Neural progenitor cell (in vitro differentiated cells): ENCODE results near the gene COL13A1. TPM values are rescaled to one million over a fixed set of nuclear protein-coding genes. Genes with fewer than 3 reads are reported as not detected.

Experiments used
- DNase-seq: peaks from one replicate; pipeline ENCODE4 v3.0.0-alpha.2; 2016; ENCODE audit warnings: low spot score
- H2AFZ ChIP-seq: fragments of 200-600 bp; sonication (generic); replicated peaks from 2 replicates; pipeline ENCODE4 v1.6.1; 2016; ENCODE audit warnings: antibody characterized with exemption
- H3F3A ChIP-seq: fragments of 200-600 bp; sonication (generic); 2 replicates; pipeline ENCODE4 v1.6.1; 2016; ENCODE audit warnings: antibody characterized with exemption, low read depth
- H3K27ac ChIP-seq: fragments of 200-600 bp; sonication (generic); 2 replicates; pipeline ENCODE4 v1.5.1; 2016; ENCODE audit warnings: mild to moderate bottlenecking
- H3K27me3 ChIP-seq: fragments of 200-600 bp; sonication (generic); 2 replicates; pipeline ENCODE4 v1.6.1; 2016; ENCODE audit warnings: mild to moderate bottlenecking, moderate library complexity
- H3K36me3 ChIP-seq: fragments of 200-600 bp; sonication (generic); 2 replicates; pipeline ENCODE4 v1.5.1; 2016
- H3K4me1 ChIP-seq: fragments of 200-600 bp; sonication (generic); 2 replicates; pipeline ENCODE4 v1.6.1; 2016; ENCODE audit warnings: mixed run types
- H3K4me2 ChIP-seq: fragments of 200-600 bp; sonication (generic); 2 replicates; pipeline ENCODE4 v1.6.1; 2016
- H3K4me3 ChIP-seq: fragments of 200-600 bp; sonication (generic); 2 replicates; pipeline ENCODE4 v1.5.1; 2016
- H3K79me2 ChIP-seq: fragments of 200-600 bp; sonication (generic); 2 replicates; pipeline ENCODE4 v1.6.1; 2016; ENCODE audit warnings: low read depth
- H3K9ac ChIP-seq: fragments of 200-600 bp; sonication (generic); 2 replicates; pipeline ENCODE4 v1.6.1; 2016
- H3K9me3 ChIP-seq: fragments of 200-600 bp; sonication (generic); 2 replicates; pipeline ENCODE4 v1.5.1; 2016; ENCODE audit warnings: low read depth
- H4K20me1 ChIP-seq: fragments of 200-600 bp; sonication (generic); 2 replicates; pipeline ENCODE4 v1.6.1; 2016; ENCODE audit warnings: low read depth
- H3K27ac Mint-ChIP-seq: 3 replicates; pipeline ENCODE4 v1.8.0; 2021; ENCODE audit warnings: mixed read lengths
- H3K27me3 Mint-ChIP-seq: 2 replicates; pipeline ENCODE4 v1.8.0; 2022; ENCODE audit warnings: low read depth, mild to moderate bottlenecking, inconsistent platforms, moderate library complexity, mixed read lengths; ENCODE audit not compliant: insufficient read depth
- H3K36me3 Mint-ChIP-seq: 3 replicates; pipeline ENCODE4 v1.8.0; 2021; ENCODE audit warnings: mixed read lengths
- H3K4me1 Mint-ChIP-seq: 3 replicates; pipeline ENCODE4 v1.8.0; 2021; ENCODE audit warnings: mixed read lengths
- H3K4me3 Mint-ChIP-seq: 3 replicates; pipeline ENCODE4 v1.8.0; 2021; ENCODE audit warnings: mild to moderate bottlenecking, moderate library complexity, mixed read lengths
- H3K9me3 Mint-ChIP-seq: 3 replicates; pipeline ENCODE4 v1.8.0; 2020; ENCODE audit warnings: mixed read lengths
- CTCF ChIP-seq: fragments of 200-600 bp; sonication (generic); IDR thresholded peaks from 2 replicates; pipeline ENCODE4 v1.5.1; 2017; ENCODE audit warnings: antibody characterized with exemption, mild to moderate bottlenecking
- EZH2 ChIP-seq: fragments of 200-600 bp; sonication (generic); IDR thresholded peaks from 2 replicates; pipeline ENCODE4 v1.6.1; 2017; ENCODE audit warnings: antibody characterized with exemption, mild to moderate bottlenecking, moderate library complexity
- EZH2phosphoT487 ChIP-seq: fragments of 200-600 bp; sonication (generic); IDR thresholded peaks from 2 replicates; pipeline ENCODE4 v1.6.1; 2017; ENCODE audit warnings: antibody characterized with exemption
- total RNA-seq: library from RNA; depleted of rRNA; stranded (reverse); fragments of >200 nt; gene quantifications from 2 replicates; pipeline ENCODE4 v1.2.3, GENCODE V29; 2015; ENCODE audit warnings: low replicate concordance

COL13A1 gene
- total RNA-seq, 1 donor from 2014 or later, result 1.3 TPM

GRCh38 chr10:69891057-69891617 is 89.4 kb downstream of the COL13A1 start:
- H3K27ac ChIP-seq, result no peak overlapping the region
- no peaks in the 10 kb centered on the region for H3K79me2 ChIP-seq
- no peaks in the 10 kb centered on the region for H4K20me1 ChIP-seq
- no peak overlapping the region for H3K27ac Mint-ChIP-seq
- H3K9me3 Mint-ChIP-seq, result no peaks in the 10 kb centered on the region
- H3K9me3 ChIP-seq, result no peaks in the 10 kb centered on the region
- no peak overlapping the region for H2AFZ ChIP-seq
- no peaks in the 10 kb centered on the region for H3K27me3 ChIP-seq
- peaks cover 5% of the 10 kb centered on the region for H3K27me3 Mint-ChIP-seq
- H3K4me1 Mint-ChIP-seq, result peaks cover 8% of the 10 kb centered on the region
- peaks cover 4% of the 10 kb centered on the region for H3K4me1 ChIP-seq
- H3F3A ChIP-seq, result peaks cover 2% of the 10 kb centered on the region
- H3K4me3 Mint-ChIP-seq, result no peak overlapping the region
- H3K4me3 ChIP-seq, result no peak overlapping the region
- no peak overlapping the region for H3K4me2 ChIP-seq
- H3K9ac ChIP-seq, result no peak overlapping the region
- H3K36me3 ChIP-seq, result no peaks in the 10 kb centered on the region
- H3K36me3 Mint-ChIP-seq, result no peaks in the 10 kb centered on the region
- TF ChIP-seq CTCF (no peak), EZH2 (no peak), EZH2phosphoT487 (no peak)
- DNase-seq, result no peak

GRCh38 chr10:69892406-69892805 is 90.7 kb downstream of the COL13A1 start:
- Histone ChIP-seq H4K20me1 (no peaks in the 10 kb centered on the region), H3K27ac (no peak overlapping the region), H3K4me2 (no peak overlapping the region), H3K27me3 (no peaks in the 10 kb centered on the region), H3K4me3 (no peak overlapping the region), H2AFZ (no peak overlapping the region), H3K9ac (no peak overlapping the region), H3K36me3 (no peaks in the 10 kb centered on the region), H3K79me2 (no peaks in the 10 kb centered on the region), H3K4me1 (peaks cover 16% of the 10 kb centered on the region), H3K9me3 (no peaks in the 10 kb centered on the region), H3F3A (peaks cover 11% of the 10 kb centered on the region)
- no peaks in the 10 kb centered on the region for H3K36me3 Mint-ChIP-seq
- H3K27me3 Mint-ChIP-seq, result peaks cover 5% of the 10 kb centered on the region
- no peak for DNase-seq
- peaks cover 20% of the 10 kb centered on the region for H3K4me1 Mint-ChIP-seq
- no peaks in the 10 kb centered on the region for H3K9me3 Mint-ChIP-seq
- H3K4me3 Mint-ChIP-seq, result no peak overlapping the region
- peak overlapping the region; percentile 34 for H3K27ac Mint-ChIP-seq
- TF ChIP-seq EZH2 (no peak), CTCF (no peak), EZH2phosphoT487 (no peak)

- no peaks in the 10 kb centered on the region for H3K9me3 Mint-ChIP-seq
- Histone ChIP-seq H3K4me1 (peaks cover 20% of the 10 kb centered on the region), H3K79me2 (no peaks in the 10 kb centered on the region), H3K9ac (no peak overlapping the region), H3K27me3 (no peaks in the 10 kb centered on the region), H3K4me3 (no peak overlapping the region), H3K9me3 (no peaks in the 10 kb centered on the region), H3K36me3 (no peaks in the 10 kb centered on the region), H4K20me1 (no peaks in the 10 kb centered on the region), H2AFZ (no peak overlapping the region), H3K27ac (no peak overlapping the region), H3F3A (peaks cover 11% of the 10 kb centered on the region), H3K4me2 (no peak overlapping the region)
- H3K27me3 Mint-ChIP-seq, result peaks cover 5% of the 10 kb centered on the region
- H3K36me3 Mint-ChIP-seq, result no peaks in the 10 kb centered on the region
- H3K4me1 Mint-ChIP-seq, result peaks cover 22% of the 10 kb centered on the region
- DNase-seq, result no peak
- no peak overlapping the region for H3K27ac Mint-ChIP-seq
- no peak overlapping the region for H3K4me3 Mint-ChIP-seq
- TF ChIP-seq EZH2 (no peak), CTCF (no peak), EZH2phosphoT487 (no peak)
Observed at GRCh38 chr10:69892816-69893215, 91.1 kb downstream of the COL13A1 start.
